Ishikawa (cell line): Measurements from ENCODE around the gene SEC14L3.

Experiments used
- CEBPB ChIP-seq: IDR thresholded peaks from 2 replicates; pipeline ENCODE4 v1.6.1; 2012
- CREB1 ChIP-seq: IDR thresholded peaks from 2 replicates; pipeline ENCODE4 v1.6.1; 2012; ENCODE audit warnings: low read depth
- EGR1 ChIP-seq: IDR thresholded peaks from 2 replicates; pipeline ENCODE4 v1.6.1; 2012
- EP300 ChIP-seq: IDR thresholded peaks from 2 replicates; pipeline ENCODE4 v1.6.1; 2012; ENCODE audit warnings: borderline replicate concordance
- FOXM1 ChIP-seq: IDR thresholded peaks from 2 replicates; pipeline ENCODE4 v1.6.1; 2012; ENCODE audit warnings: low read depth, borderline replicate concordance
- NFIC ChIP-seq: IDR thresholded peaks from 2 replicates; pipeline ENCODE4 v1.6.1; 2012
- RAD21 ChIP-seq: IDR thresholded peaks from 2 replicates; pipeline ENCODE4 v1.6.1; 2012; ENCODE audit warnings: low read depth
- REST ChIP-seq: IDR thresholded peaks from 2 replicates; pipeline ENCODE4 v1.6.1; 2012; ENCODE audit warnings: low read depth, mild to moderate bottlenecking
- TAF1 ChIP-seq: IDR thresholded peaks from 2 replicates; pipeline ENCODE4 v1.6.1; 2012; ENCODE audit warnings: low read depth, mild to moderate bottlenecking
- TCF12 ChIP-seq: IDR thresholded peaks from 2 replicates; pipeline ENCODE4 v1.6.1; 2012; ENCODE audit warnings: low read depth
- TEAD4 ChIP-seq: IDR thresholded peaks from 2 replicates; pipeline ENCODE4 v1.6.1; 2012
- YY1 ChIP-seq: IDR thresholded peaks from 2 replicates; pipeline ENCODE4 v1.6.1; 2012; ENCODE audit warnings: low read depth
- ZBTB7A ChIP-seq: IDR thresholded peaks from 2 replicates; pipeline ENCODE4 v1.6.1; 2012; ENCODE audit warnings: low read depth
- TF ChIP-seq, protein P1 (sequence below): IDR thresholded peaks from 2 replicates; pipeline ENCODE4 v1.6.1; 2012
- TF ChIP-seq, protein P2 (sequence below): IDR thresholded peaks from 2 replicates; pipeline ENCODE4 v1.6.1; 2012

Gene SEC14L3

DNA sequence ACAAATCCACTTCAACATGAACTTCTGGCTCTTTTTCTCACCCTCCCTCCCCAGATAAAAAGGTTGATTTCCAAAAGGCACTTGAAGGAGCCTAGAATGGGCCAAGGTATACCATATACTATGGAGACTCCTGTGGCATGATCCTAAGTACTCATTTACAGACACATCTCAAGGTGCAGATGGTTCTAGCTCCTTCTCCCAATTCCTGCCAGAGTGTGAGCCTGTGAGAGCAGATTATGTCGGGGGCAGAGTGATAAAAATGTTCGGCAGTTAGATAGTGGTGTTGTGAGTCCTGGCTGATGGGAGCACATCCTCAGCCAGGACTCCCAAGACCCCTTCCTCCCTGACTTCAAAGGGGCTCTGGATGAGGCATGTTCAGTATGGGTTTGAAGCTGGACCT, 8.2 kb upstream of the SEC14L3 start:
- no peak for TF ChIP-seq REST
- TF ChIP-seq EP300, result no peak
- TF ChIP-seq TEAD4, result no peak
- no peak for TF ChIP-seq YY1
- TF ChIP-seq RAD21, result no peak
- TF ChIP-seq, protein P1, sequence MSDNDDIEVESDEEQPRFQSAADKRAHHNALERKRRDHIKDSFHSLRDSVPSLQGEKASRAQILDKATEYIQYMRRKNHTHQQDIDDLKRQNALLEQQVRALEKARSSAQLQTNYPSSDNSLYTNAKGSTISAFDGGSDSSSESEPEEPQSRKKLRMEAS, result no peak
- TF ChIP-seq TAF1, result no peak
- no peak for TF ChIP-seq EGR1
- TF ChIP-seq, protein P2, sequence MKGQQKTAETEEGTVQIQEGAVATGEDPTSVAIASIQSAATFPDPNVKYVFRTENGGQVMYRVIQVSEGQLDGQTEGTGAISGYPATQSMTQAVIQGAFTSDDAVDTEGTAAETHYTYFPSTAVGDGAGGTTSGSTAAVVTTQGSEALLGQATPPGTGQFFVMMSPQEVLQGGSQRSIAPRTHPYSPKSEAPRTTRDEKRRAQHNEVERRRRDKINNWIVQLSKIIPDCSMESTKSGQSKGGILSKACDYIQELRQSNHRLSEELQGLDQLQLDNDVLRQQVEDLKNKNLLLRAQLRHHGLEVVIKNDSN, result no peak
- TF ChIP-seq FOXM1, result no peak
- TF ChIP-seq CEBPB, result no peak
- TF ChIP-seq ZBTB7A, result no peak
- TF ChIP-seq TCF12, result no peak
- TF ChIP-seq NFIC, result no peak
- no peak for TF ChIP-seq CREB1

DNA sequence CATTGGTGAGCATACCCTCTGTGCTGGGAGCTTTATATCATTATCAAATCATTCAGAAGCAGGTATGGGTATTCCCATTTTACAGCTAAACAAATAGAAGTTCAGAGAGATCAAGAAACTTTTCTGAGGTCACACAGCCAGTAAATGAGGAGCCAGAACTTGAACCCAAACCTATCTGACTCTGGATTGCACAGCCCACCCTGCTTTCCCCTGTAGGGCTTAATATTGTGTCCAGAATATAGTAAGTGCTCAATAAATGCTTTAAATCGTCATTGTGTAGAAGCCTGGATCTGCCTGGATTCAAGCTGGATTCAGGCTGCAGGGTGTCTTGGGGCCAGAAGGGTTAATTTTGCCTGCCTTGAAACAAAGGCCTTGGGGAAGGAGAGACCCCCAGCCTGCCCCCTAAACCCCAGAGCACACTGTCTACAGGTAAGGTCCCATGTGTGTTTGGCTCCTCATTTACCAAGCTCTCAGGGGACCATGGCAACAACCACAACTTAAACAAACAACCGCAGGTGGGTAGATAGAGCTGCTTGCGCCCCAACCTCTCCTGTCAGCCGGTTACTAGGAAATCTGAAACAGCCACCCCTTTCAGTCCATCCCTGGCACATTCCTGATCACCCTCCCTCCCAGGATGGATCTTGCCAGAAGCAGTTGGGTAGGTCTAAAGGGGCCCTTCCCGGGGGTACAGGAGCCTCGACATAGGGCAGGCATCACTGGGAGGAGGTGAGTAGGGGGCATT, 3.0 kb upstream of the SEC14L3 start:
- no peak for TF ChIP-seq FOXM1
- TF ChIP-seq TCF12, result no peak
- TF ChIP-seq ZBTB7A, result no peak
- TF ChIP-seq EP300, result no peak
- TF ChIP-seq TAF1, result no peak
- TF ChIP-seq REST, result no peak
- no peak for TF ChIP-seq YY1
- no peak for TF ChIP-seq TEAD4

GRCh38 chr22:30474121-30474520, 2.3 kb upstream of the SEC14L3 start:
- TF ChIP-seq TAF1, result no peak
- no peak for TF ChIP-seq ZBTB7A
- TF ChIP-seq NFIC, result no peak
- no peak for TF ChIP-seq REST
- TF ChIP-seq TEAD4, result no peak
- no peak for TF ChIP-seq TCF12
- no peak for TF ChIP-seq YY1
- TF ChIP-seq EP300, result no peak
- no peak for TF ChIP-seq EGR1
- no peak for TF ChIP-seq CREB1
- no peak for TF ChIP-seq RAD21
- TF ChIP-seq, protein P1, result no peak
- TF ChIP-seq FOXM1, result no peak
- TF ChIP-seq CEBPB, result no peak
- TF ChIP-seq, protein P2, result no peak

DNA sequence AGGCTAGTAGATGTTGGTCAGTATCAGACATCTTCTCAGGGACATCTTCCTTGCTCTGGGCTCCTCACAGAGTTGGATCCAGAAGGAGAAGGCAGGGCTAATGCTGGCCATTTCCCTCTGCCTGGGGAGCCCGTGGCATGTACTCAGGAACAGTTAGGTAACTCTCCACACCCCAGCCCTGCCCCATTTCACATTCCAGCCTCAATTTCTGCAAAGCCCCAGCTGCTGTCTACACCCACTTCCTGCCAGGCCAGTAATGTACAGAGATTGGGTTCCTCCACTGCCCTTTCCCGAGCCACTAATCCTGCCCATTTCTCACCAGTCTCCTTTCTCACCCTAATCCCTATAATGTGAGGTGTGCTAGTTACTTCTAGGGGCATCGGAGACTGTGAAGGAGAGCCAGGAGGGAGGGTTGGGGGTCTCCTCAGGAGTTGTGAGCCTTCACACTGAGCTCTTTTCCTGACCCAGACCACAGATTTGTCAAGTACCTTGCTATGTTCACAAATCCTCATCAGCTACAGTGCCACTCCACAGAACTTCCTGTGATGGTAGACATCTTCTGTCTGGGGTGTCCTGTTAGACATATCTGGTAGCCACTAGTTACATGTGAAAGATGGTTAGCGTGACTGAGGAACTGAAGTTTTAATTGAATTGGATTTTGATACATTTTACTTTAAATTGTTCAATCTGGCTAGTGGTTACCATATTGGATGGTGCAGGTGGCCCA, 1.3 kb upstream of the SEC14L3 start:
- TF ChIP-seq CEBPB, result no peak
- no peak for TF ChIP-seq TCF12
- no peak for TF ChIP-seq YY1
- TF ChIP-seq REST, result no peak
- TF ChIP-seq TEAD4, result no peak
- no peak for TF ChIP-seq NFIC
- no peak for TF ChIP-seq RAD21
- no peak for TF ChIP-seq CREB1
- TF ChIP-seq EP300, result no peak
- TF ChIP-seq ZBTB7A, result no peak
- TF ChIP-seq, protein P2, result no peak
- TF ChIP-seq EGR1, result no peak
- TF ChIP-seq FOXM1, result no peak
- TF ChIP-seq TAF1, result no peak
- TF ChIP-seq, protein P1, result no peak
